ENCODE measurements around the gene FAM228A.
"Not testable (repeated sequence)": the region's sequence is repeated elsewhere in the genome, so short reads cannot be mapped to it uniquely, and the experiment has no call there.

Gene FAM228A

DNA sequence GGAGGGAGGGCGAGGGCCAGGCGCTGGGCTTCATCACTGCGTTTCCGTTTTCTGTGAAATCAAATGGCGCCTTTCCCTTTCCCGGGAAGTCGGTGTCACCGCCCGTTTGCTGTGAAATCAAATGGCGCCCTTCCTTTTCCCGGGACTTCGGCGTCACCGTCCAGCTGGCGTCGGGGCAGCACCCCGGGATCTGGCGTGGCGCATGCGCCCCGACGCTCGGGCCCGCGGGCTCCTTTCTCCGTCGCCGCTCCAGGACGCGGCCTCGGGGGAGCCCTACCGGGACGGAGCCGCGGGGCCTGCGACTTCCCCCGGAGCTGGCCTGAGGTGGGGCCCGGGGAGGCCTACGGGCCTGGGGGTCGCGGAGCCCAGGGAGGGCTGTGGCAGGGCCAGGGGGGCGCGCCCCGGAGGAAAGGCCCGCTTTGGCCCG, at the start of gene FAM228A:
FAM228A (plus strand) TSS at position 203 of the 427 bp plus-strand sequence. CDS start 428 bp downstream, outside the sequence.
- FAIRE-seq (no peak), DNase-seq (ENCODE audit: extremely low spot score, insufficient read length, low read depth) (no peak)

DNA sequence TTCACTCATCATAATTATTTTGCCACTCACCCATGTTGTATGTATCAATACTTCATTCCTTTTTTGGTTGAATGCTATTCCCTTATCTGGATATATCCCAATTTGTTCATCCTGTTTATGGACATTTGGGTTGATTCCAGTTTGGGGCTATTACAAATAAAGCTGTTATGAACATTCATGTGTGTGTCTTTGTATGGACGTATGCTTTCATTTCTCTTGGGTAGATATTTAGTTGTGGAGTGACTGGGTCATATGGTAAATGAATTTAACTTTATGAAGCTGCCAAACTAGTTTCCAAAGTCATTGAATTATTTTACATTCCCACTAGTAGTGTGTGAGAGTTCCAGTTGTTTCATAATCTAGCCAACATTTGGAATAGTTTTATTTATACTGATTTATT, 48.9 kb upstream of the FAM228A start:
- FAIRE-seq (no peak), DNase-seq (ENCODE audit: extremely low spot score, insufficient read length, low read depth) (no peak)

DNA sequence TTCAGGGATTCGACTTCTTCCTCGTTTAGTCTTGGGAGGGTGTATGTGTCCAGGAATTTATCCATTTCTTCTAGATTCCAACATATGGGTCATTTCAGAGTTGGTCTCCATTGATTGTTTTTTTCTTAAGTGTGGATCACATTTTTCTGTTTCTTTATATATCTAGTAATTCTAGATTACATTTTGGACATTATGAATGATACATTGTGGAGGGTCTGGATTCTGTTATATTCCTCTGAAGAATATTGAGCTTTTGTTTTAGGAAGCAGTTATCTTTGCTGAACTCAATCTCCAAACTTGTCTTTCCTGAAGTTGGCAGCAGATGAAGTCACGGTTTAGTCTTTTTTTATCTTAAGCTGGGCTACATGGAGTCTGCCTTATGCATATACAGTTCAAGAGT, 42.3 kb upstream of the FAM228A start:
- FAIRE-seq (no peak), DNase-seq (ENCODE audit: extremely low spot score, insufficient read length, low read depth) (no peak)

DNA sequence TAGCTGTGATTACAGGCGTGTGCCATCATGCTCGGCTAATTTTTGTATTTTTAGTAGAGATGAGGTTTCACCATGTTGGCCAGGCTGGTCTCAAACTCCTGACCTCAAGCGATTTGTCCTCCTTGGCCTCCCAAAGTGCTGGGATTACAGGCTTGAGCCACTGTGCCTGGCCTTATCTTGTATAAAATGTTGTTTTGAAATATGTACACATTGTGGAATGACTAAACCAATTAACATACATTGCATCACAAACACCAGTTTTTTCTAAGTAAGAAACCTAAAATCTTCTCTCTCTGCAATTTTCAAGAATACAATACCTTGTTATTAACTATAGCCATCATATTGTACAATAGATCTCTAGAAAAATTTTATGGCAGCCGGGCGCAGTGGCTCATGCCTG, 34.5 kb upstream of the FAM228A start:
- FAIRE-seq; DNase-seq (ENCODE audit: extremely low spot score, insufficient read length, low read depth): not testable (repeated sequence)

DNA sequence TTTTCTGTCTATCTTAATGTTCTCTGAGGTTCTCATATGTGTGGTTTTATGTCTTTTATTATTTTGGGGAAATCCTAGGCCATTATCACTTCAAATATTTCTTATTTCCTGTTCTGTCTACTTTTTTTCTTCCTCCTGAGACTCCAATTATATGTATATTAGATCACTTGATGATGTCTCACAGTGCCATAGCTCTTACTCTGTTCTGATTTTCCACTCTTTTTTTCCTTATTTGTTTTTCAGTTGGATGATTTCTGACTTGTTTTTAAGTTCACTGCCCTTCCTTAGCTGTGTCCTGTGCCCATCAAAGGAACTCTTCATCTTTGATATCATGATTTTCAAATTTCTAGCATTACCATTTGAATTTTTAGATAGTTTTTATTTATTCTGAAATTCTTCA, 27.5 kb upstream of the FAM228A start:
- DNase-seq (ENCODE audit: extremely low spot score, insufficient read length, low read depth) (no peak), FAIRE-seq (no peak)

DNA sequence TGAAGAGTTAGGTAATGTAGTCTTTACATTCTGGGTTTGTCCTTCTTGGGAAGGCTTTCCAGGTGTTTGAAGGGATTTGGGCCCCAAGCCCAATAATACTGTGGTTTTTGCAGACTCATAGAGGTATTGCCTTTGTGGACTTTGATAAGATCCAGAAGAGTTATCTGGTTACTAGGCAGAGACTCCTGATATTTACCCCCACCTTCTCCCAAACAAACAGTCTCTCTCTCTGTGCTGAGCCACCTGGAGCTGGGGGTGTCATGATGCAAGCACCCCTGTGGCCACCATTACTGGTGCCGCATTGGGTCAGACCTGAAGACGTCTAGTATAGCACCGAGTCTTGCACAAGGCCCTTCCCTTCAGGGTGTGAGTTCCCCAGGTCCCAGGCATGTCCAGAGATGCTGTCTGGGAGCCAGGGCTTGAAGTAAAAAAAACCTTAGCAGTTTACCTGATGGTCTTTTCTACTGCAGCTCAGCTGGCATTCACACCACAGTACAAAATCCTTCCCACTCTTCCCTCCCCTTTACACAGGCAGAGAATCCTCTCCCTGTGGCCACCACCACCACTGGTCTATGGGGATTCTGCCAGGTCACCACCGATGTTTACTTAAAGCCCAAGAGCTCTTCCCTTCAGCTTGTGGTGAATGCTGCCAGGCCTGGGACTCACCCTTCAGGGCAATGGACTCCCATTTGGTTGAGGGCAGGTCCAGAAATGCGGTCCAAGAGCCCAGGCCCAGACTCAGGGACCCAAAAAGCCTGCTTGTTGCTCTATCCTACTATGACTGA, 22.2 kb upstream of the FAM228A start:
- FAIRE-seq (no peak), DNase-seq (ENCODE audit: extremely low spot score, insufficient read length, low read depth) (no peak)

DNA sequence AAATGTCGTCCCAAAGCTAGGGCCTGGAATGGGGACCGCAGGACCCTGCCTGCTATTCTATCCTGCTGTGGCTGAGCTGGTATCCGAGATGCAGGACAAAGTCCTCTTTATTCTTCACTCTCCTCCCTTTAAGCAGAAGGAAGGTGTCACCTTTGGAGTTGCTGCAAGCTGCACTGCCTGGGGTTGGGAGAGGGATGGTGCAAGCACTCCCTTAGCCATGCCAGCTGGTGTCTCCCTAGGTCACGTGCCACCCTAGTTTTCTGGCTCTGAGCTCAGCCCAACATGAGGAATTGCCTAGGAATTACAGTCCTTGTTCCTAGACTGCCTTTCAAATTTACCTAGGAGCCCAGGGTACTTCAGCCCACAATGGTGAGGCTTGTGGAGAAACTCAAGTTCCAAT, 21.4 kb upstream of the FAM228A start:
- FAIRE-seq (no peak), DNase-seq (ENCODE audit: extremely low spot score, insufficient read length, low read depth) (no peak)

DNA sequence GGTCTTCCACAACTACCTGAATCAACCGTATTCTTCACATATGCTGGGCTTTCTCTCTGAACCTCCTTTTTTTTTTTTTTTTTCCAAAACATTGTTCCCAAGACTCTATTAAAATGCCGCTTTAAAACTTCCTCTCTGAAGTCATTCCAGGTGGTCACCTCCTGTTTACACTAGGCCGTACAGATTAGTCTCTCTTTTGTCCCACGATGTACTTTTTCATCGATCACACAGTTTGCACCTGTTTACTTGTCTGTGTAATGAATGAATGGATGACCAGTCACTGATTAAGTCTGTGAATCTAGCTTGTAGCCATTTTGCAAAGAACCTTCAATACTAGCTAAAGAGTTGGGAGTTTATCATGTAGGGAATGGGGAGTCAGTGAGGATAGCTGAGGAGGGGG, 16.7 kb upstream of the FAM228A start:
- FAIRE-seq = no peak
- no peak for DNase-seq (ENCODE audit: extremely low spot score, insufficient read length, low read depth)

DNA sequence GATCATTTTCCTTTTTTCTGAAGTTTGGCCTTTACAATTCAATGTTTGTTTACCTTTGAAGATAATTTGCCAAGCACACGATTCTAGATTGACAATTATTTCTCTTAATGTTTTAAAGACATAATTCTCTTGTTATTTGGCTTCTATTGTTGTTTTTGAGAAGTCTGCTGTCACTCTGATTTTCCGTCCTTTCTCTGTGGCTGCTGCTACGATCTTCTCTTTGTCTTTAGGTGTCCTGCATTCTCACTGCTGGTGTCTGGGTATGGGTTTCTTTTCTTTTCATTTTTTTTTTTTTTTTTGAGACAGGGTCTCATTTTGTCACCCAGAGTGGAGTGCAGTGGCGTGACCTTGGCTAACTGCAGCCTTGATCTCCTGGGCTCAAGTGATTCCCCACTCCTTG, 15.1 kb upstream of the FAM228A start:
- FAIRE-seq (no peak), DNase-seq (ENCODE audit: extremely low spot score, insufficient read length, low read depth) (no peak)

DNA sequence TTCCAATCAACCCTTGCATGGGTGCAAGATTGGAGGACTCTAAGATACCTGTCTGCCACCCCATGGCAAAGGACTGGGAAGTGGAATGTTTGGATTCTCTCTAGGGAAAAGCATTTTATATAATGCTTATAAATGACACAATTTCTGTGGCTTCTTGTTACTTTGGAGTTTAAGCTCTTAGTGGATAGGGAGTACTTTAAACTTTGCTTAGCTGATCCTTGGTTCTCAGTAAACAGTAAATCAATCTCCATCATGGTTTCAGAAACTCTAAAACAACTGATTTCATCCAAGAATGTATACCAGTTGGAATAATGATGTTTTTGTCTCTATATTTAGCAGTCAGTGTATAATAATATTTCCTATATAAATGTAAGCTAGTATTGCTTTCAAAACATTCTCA, 14.1 kb upstream of the FAM228A start:
- DNase-seq (ENCODE audit: extremely low spot score, insufficient read length, low read depth) (no peak), FAIRE-seq (no peak)

DNA sequence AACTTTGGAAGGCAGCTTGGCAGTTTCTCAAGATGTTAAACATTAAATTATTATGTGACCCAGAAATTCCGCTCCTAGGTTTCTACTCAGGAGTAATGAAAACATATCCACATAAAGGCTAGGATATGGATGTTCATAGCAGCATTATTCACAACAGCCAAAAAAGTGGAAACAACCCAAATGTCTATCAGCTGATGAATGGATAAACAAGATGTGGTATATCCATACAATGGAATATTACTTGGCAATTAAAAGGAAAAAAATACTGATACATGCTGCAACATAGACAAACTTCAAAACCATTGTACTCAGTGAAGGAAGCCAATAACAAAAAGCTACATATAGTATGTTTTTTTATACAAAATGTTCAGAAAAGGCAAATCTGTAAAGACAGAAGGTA, 12.4 kb upstream of the FAM228A start:
- no peak for FAIRE-seq
- DNase-seq (ENCODE audit: extremely low spot score, insufficient read length, low read depth) = no peak

DNA sequence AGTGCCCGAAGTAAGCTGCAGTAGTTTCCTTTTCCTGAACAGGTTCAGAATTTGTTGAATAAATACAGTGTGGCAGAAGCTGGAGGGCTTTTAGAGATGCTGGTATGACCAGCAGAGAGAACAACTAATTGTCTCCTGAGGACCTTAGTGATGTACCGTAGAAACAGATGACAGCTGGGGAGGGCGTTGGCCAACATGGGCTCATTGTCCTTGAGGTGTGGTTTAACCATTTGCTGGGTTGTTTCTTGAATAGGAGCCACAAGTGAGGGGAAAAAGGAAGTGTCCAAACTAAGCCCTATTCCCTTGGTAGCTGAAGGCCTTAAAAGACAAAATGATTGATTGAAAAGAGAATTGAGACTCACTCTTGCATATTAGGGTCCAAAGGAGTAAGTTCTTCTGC, 11.7 kb upstream of the FAM228A start:
- FAIRE-seq = peak; percentile 31
- DNase-seq (ENCODE audit: extremely low spot score, insufficient read length, low read depth) = no peak

DNA sequence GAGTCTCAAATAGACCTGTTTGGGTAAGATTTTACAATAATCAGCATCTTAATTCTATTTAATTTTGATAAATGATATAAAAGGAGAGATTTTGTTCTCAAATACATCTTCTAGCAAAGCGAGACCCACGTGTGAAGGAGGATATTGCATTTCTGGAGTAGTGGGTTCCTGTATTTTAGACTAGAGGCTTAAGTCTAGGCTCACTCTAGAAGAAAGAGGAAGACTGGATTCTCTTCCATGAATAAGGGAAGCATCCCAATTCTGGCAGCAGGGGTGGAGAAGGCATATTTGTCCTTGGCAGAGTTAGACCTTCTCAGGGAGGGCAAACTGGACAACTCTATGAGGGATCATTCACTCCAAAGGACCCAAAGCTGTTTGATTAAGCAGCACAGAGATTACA, 11.3 kb upstream of the FAM228A start:
- FAIRE-seq (no peak), DNase-seq (ENCODE audit: extremely low spot score, insufficient read length, low read depth) (no peak)

DNA sequence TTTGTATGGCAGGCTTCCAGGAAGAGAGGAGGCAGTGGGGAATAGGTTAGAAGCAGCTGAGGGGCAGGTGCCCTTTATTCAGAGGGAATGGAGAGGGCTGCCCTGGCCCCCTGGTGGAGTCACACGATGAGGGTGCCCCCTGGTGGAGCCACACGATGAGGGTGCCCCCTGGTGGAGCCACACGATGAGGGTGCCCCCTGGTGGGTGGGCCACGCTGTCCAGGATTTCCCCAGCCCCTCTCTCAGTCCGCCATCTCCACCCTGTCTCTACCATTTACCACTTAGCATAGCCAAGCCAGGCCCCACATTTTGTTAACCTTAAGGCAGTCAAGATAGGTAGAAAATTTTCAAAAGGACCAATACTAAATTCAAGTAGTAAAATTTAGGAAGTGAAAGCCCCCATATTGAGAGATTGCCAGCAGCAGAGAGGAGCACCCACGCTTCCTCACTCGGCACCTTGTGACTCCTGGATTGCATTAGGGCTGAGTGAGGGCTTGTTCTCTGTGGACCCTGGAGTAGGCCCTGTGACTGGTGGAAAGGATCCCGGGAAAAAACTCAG, 10.4 kb upstream of the FAM228A start:
- DNase-seq (ENCODE audit: extremely low spot score, insufficient read length, low read depth) (peak; percentile 45), FAIRE-seq (peak; percentile 70)

DNA sequence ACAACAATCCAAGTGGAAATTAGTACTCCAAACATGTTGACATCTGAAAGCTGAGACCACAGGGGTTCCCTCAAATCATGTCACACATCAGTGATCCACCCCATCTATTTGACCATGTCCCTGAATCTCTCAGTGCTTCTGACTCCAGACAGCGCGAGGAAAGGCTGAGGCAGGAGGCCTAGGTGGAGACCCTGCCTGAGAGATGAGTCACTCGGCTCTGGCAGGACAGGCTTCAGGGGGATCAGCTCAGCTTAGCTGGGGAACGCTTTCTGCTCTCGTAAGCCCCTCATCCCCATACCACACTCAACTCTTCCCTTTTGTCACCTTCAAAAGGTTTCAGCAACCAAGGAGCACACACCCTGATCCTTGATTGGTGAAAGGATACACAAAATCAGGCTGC, 5.8 kb upstream of the FAM228A start:
- DNase-seq (ENCODE audit: extremely low spot score, insufficient read length, low read depth) (no peak), FAIRE-seq (no peak)

DNA sequence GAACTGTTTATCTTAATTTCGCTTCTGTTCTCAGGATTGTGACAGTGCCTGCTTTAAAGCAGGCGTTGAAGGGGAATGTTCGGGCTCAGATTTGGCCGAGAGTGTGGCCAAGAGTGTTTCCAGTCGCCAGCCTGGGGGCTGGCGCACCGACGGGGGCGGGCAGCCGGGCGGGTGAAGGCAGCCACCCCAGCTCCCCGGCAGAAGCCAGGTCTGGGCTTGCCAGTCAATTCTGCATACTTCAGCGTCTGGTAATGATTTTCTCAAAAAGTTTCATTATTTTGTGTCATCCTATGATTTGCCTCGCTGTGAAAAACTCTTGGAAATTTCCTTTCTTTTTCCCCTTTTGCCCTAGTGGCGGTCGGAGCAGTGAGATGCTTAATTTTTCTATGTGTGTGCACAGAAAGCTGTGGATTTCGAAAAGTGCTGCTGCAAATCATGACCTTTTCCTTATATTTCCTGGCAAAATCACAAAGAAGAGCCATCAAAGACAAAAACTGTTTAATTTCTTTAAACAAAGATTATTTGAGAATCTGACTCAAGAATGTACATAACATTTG, 856 bp downstream of the FAM228A start:
- FAIRE-seq = no peak
- no peak for DNase-seq (ENCODE audit: extremely low spot score, insufficient read length, low read depth)

DNA sequence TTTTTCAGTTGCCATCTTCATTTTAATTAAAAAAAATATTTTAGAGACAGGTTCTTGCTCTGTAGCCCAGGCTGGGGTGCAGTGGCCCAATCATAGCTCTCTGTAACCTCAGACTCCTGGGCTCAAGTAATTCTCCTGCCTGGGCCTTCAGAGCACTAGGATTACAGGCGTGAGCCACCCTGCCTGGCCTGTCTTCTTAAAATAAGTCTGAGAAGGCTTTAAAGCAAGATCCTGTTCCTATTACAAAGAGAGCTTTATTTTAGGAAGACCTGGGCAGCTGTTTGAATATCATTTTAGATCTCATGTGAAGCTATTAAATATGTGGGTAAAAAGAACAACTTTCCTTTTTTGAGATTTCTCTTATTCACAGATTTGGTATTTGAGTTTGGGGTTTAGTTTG, 1.5 kb downstream of the FAM228A start:
- no peak for FAIRE-seq
- no peak for DNase-seq (ENCODE audit: extremely low spot score, insufficient read length, low read depth)

DNA sequence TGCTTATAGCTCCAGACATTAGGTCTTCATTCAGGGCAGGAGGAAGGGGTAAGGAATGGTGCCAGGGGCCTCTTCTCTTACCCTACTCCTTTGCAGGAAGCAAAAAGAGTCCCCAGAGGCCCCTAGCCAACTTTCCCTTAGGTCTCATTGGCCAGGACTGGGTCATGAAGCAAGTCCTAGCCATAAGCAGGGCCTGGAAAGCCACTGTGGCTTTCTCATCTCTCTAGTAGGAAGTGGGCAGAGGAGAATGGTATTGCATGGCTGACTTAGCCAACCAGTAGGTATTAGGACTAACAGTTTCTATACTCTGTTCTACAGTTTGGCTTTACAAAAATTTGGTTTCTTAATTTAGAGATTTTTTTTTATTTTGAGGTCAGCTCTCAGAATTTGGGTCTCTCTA, 4.8 kb downstream of the FAM228A start:
- FAIRE-seq = no peak
- no peak for DNase-seq (ENCODE audit: extremely low spot score, insufficient read length, low read depth)

DNA sequence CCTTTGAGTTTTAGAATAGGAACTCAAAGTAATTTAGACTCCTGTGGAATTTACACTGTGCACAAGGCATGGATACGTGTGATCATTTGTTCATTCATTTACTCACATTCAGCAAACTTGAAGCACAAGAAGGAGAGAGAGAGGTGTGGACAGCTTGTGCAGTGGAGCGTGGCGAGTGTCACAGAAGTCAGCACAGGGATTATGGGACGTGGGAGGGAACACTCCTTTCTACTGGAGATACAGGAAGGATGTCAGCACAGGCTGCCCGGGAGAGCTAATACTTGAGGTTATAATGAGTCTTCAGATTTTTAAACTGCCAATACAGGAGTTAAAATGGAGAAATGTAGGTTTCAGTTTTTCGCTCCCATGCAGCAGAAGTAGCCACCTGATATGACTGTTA, 7.0 kb downstream of the FAM228A start:
- DNase-seq (ENCODE audit: extremely low spot score, insufficient read length, low read depth) (no peak), FAIRE-seq (peak; percentile 47)

DNA sequence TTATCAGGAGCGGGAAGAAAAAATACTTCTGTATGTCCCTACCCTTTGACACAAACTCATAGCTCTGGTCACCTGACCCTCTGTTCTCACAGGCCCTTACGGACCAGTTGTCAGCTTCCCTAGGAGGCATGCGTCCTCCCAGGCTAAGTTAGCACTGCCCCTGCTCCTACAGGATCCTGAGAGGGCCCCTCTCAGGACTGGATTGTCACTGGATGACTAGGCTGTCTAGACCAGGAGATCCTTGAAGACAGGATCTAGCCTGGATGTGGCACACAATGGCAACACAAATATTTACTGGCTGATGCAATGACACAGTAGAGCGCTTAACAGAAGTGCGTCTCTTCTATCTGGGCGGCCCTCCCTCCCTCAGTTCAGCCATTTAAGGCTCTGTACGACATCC, 7.7 kb downstream of the FAM228A start:
- DNase-seq (ENCODE audit: extremely low spot score, insufficient read length, low read depth) = no peak
- no peak for FAIRE-seq

DNA sequence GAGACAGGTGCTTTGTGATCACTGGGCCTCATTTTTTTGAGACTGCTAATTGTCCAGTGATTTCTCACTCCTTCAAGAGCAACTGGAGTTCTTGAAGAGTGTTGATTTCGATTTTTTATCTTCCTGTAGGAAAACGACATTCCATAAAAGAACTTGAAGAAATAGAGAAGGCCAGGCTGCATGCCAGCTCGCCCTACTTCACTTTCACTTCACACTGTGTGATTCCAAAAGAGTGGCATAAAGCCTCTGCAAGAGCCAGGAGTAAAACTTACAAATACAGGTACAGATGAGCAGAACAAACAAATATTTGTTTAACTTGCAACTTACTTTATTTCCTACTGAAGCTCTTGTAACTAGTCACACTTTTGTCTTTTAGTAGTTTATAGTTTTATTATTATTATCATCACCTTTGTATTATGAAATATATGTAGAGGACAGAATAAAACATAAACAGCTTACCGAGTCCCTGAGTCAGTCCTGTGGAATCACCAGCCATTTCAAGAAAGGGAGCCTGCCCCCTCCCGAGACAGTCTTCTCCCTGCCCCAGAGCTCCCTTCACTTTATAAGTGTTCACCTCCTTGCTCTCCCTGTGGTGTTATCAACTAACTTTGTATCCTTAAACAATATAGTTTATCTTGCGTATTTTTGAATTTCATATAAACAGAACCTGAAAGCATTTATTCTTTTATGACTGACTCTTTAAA, 8.7 kb downstream of the FAM228A start:
- FAIRE-seq (no peak), DNase-seq (ENCODE audit: extremely low spot score, insufficient read length, low read depth) (no peak)
